Neural crest cell (in vitro differentiated cells): ENCODE data around the gene CDHR2. TPM values are rescaled to one million over a fixed set of nuclear protein-coding genes. Genes with fewer than 3 reads are reported as not detected.
A peak's percentile ranks its signal among the peaks of the same experiment; 100 is the strongest.

Experiments
- DNase-seq: peaks from one replicate; pipeline ENCODE4 v3.0.0; 2021; ENCODE audit warnings: low read depth, mixed read lengths, low spot score
- H3K27ac Mint-ChIP-seq: one replicate; pipeline ENCODE4 v1.8.0; 2021; ENCODE audit warnings: mild to moderate bottlenecking, mixed read lengths; ENCODE audit not compliant: unreplicated experiment
- H3K27me3 Mint-ChIP-seq: 2 replicates; pipeline ENCODE4 v1.8.0; 2021; ENCODE audit warnings: low read depth, mild to moderate bottlenecking, mixed read lengths
- H3K36me3 Mint-ChIP-seq: 2 replicates; pipeline ENCODE4 v1.8.0; 2021; ENCODE audit warnings: low read depth, mild to moderate bottlenecking, mixed read lengths
- H3K4me1 Mint-ChIP-seq: 2 replicates; pipeline ENCODE4 v1.8.0; 2021; ENCODE audit warnings: mixed read lengths
- H3K4me3 Mint-ChIP-seq: one replicate; pipeline ENCODE4 v1.8.0; 2021; ENCODE audit warnings: mild to moderate bottlenecking, mixed read lengths
- H3K9me3 Mint-ChIP-seq: 2 replicates; pipeline ENCODE4 v1.8.0; 2021; ENCODE audit warnings: mixed read lengths
- total RNA-seq: library from RNA; stranded (reverse); gene quantifications from 2 replicates; pipeline ENCODE4 v1.2.1, GENCODE V29; 2021
- TF ChIP-seq, protein P1 (sequence below): fragments of 200-600 bp; sonication (generic); conservative IDR thresholded peaks from 2 replicates; pipeline ENCODE4 v1.5.0; 2021; ENCODE audit warnings: antibody characterized with exemption, mild to moderate bottlenecking

The CDHR2 gene
- total RNA-seq, 1 donor from 2014 or later, result not detected

DNA sequence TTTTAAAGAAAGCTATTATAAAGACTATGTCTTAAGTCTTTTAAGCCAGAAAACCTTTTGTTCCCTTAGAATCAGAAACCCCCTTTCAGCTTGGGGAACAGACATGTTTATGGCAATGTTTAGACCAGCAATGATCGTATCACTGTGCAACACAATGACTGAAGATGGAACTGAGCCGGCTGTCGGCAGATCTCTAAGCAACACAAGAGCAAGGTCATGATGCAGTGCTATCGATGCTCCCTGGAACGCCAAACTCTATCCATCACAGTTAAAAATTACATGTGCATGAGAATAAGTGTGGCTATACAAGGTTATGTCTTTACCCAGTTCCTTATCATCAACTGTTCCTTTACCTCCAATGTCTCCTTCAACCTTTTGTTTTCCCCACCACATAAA is 10.2 kb upstream of the CDHR2 start:
- H3K4me1 Mint-ChIP-seq, result peaks cover 53% of the 10 kb centered on the region
- peaks cover 29% of the 10 kb centered on the region for H3K27me3 Mint-ChIP-seq
- peak overlapping the region; percentile 100 for H3K4me3 Mint-ChIP-seq
- DNase-seq, result no peak
- no peaks in the 10 kb centered on the region for H3K9me3 Mint-ChIP-seq
- H3K27ac Mint-ChIP-seq, result no peak overlapping the region
- H3K36me3 Mint-ChIP-seq, result peaks cover 7% of the 10 kb centered on the region
- TF ChIP-seq, protein P1, sequence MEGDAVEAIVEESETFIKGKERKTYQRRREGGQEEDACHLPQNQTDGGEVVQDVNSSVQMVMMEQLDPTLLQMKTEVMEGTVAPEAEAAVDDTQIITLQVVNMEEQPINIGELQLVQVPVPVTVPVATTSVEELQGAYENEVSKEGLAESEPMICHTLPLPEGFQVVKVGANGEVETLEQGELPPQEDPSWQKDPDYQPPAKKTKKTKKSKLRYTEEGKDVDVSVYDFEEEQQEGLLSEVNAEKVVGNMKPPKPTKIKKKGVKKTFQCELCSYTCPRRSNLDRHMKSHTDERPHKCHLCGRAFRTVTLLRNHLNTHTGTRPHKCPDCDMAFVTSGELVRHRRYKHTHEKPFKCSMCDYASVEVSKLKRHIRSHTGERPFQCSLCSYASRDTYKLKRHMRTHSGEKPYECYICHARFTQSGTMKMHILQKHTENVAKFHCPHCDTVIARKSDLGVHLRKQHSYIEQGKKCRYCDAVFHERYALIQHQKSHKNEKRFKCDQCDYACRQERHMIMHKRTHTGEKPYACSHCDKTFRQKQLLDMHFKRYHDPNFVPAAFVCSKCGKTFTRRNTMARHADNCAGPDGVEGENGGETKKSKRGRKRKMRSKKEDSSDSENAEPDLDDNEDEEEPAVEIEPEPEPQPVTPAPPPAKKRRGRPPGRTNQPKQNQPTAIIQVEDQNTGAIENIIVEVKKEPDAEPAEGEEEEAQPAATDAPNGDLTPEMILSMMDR, result no peak

DNA sequence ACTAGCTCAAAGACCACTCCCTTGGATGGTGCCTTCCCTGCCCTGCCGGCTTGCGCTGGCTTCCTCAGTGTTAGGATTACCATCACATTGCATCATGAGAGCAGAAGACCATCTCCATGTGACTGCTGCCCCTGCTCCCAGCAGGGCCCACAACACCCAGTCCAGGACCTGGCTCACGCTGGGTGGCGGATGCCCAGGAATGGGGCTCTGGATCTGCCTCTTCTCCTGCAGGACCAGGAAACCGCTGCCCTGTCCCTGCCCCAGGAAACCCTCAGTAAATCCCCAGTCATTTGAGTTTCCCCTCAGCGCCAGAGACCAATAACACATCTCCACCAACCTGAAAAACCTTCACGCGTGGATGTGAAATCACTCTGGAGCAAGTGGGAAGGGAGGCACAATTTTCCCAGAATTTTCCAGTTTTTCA is 8.7 kb upstream of the CDHR2 start:
- Mint-ChIP-seq H3K4me1 (peaks cover 38% of the 10 kb centered on the region), H3K9me3 (no peaks in the 10 kb centered on the region), H3K36me3 (no peaks in the 10 kb centered on the region), H3K27me3 (peaks cover 42% of the 10 kb centered on the region), H3K27ac (no peak overlapping the region), H3K4me3 (peak overlapping the region; percentile 79)
- TF ChIP-seq, protein P1, result no peak
- DNase-seq, result no peak

DNA sequence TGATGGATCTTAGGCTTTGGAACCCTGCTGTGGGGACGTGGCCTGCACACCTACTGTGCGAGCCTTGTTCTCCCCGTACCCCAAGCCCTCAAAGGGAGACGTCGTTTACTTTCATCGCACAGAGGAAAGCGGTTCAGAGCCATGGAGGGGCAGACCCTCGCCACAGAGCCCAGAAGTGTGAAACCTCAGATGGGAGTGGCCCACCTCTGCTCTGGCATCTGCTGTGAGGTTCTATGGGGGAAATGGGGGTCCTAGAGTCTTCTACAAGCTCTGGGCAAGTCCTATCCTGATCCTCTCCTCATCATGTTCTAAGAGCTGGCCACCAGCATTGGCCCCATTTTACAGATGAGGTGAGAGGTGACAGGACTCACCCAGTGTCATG is 8.2 kb upstream of the CDHR2 start:
- Mint-ChIP-seq H3K36me3 (no peaks in the 10 kb centered on the region), H3K4me1 (peaks cover 33% of the 10 kb centered on the region), H3K27ac (no peak overlapping the region), H3K9me3 (no peaks in the 10 kb centered on the region), H3K4me3 (peak overlapping the region; percentile 85), H3K27me3 (peaks cover 47% of the 10 kb centered on the region)
- no peak for DNase-seq
- TF ChIP-seq, protein P1, result no peak

DNA sequence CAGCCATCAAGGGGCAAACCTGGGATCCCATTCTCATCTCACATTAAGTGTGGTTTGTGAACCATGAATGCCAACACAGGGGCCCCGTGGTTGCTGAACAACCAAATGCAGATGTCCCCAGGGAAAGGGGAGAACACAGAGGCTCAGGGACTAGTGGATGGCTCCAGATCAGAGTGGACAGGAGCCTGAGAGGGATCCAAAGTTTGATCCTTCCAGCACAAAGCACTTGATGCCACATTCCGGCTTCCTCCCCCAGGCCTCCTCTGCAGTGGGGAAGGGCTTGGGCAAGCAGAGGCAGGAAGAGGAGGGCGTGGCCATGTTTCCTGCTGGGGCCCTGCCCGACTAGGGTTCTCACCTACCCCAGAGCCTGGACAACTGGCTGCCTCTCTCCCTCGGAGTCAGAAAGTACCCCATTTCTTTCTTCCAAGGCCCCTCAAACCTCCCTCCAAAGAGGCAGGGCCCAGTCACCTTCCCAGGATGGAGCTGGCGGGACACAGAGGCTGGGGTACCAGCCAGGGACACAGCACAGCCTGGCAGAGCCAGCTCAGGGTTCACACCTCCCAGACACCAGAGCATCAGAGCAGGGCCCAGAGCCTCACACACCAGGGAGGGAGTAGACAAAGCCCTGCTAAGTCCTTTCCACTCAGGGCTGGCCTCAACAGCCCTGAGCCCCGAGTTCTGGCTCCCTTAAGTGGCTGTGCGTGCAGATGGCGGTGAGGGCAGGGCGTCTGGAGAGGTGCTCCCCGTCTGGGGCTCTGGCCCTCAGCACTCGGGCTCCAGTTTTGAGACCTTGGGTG is 7.6 kb upstream of the CDHR2 start:
- H3K36me3 Mint-ChIP-seq, result no peaks in the 10 kb centered on the region
- H3K27ac Mint-ChIP-seq, result no peak overlapping the region
- H3K9me3 Mint-ChIP-seq, result no peaks in the 10 kb centered on the region
- H3K4me1 Mint-ChIP-seq, result peaks cover 31% of the 10 kb centered on the region
- TF ChIP-seq, protein P1, result no peak
- DNase-seq, result no peak
- H3K4me3 Mint-ChIP-seq, result peak overlapping the region; percentile 85
- H3K27me3 Mint-ChIP-seq, result peaks cover 49% of the 10 kb centered on the region

DNA sequence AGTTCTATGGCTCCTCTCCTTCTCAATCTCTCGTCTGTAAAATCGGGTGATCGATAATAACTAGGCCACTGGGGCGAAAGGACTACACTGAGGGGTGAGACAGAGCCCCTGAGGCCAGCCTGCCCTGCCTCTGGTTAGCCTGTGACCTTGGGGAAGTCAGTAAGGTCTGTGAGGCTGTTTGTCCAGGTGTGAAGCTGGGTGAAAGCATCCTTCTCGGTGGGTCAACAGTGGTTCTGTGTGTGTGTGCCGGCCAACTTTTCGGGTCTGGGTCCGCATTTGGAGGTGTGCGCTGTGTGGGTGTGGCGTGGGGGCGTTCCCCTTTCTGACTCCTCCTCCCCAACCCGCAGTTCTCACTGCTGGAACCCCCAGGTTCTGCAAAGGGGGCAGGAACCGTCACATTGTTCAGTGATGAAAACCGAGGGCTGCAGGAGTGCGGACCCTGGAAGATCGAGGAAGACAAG is 7.0 kb upstream of the CDHR2 start:
- Mint-ChIP-seq H3K4me1 (peaks cover 31% of the 10 kb centered on the region), H3K27ac (peak overlapping the region; percentile 67), H3K27me3 (peaks cover 49% of the 10 kb centered on the region), H3K9me3 (no peaks in the 10 kb centered on the region), H3K4me3 (peak overlapping the region; percentile 85), H3K36me3 (no peaks in the 10 kb centered on the region)
- TF ChIP-seq, protein P1, result no peak
- no peak for DNase-seq
